Measurements from ENCODE around the gene SLC26A5. TPM values are rescaled to one million over a fixed set of nuclear protein-coding genes. Genes with fewer than 3 reads are reported as not detected.

SLC26A5 gene
- total RNA-seq, 2 experiments from 2014 or later: not detected

DNA sequence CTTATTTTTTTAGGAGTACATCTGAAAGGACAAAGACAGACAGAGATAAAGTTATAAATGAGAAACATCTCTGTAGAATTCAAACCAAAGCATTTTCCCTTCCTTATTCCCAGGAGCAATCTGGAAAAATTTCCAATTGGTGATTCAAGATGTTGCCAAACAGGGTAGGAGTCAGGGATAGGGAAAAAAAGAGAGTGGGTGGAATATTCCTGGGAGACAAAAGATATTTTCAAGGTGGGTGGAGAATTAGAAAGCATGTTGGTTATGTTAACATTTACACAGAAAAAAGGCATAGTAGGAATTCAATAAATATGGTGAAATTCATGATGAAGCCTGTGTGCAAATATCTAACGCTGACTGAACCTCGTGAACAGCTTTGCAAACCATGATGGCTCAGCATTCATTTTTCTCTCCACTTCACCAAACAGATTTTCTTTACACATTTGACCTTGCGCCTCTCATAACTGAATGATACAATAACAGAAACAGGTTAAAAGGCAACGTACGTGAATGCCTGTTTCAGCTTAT lies 25.1 kb downstream of the SLC26A5 start:
- Histone ChIP-seq H3K4me3 (ENCODE audit: low read depth, low read length, poor library complexity, severe bottlenecking) (no peak overlapping the region), H3K79me2 (ENCODE audit: insufficient read depth, low read depth, low read length) (no peaks in the 10 kb centered on the region), H3K27ac (ENCODE audit: low read depth, low read length, poor library complexity, severe bottlenecking) (no peak overlapping the region), H3K9me3 (ENCODE audit: low read length) (no peaks in the 10 kb centered on the region), H3K9me2 (ENCODE audit: insufficient read depth, low read length) (no peaks in the 10 kb centered on the region), H3K4me2 (ENCODE audit: low read length) (no peak overlapping the region), H3K4me1 (ENCODE audit: insufficient read depth, low read length, poor library complexity, severe bottlenecking) (no peaks in the 10 kb centered on the region), H2AFZ (ENCODE audit: low read length) (no peak overlapping the region), H4K20me1 (ENCODE audit: insufficient read depth, low read length) (no peaks in the 10 kb centered on the region), H3K36me3 (ENCODE audit: insufficient read depth, low read length) (no peaks in the 10 kb centered on the region)
- TF ChIP-seq EZH2phosphoT487 (IDR thresholded peaks at IDR 0.05; ENCODE audit: borderline replicate concordance, low read depth, low read length) (no peak), CTCF (conservative IDR thresholded peaks at IDR 0.05; ENCODE audit: low read length) (no peak)
- BruUV-seq (replicated peaks): no TSS peak
- CTCF ChIA-PET (ENCODE audit: unreplicated experiment): no interaction called here
- POLR2A ChIA-PET: no interaction called here
- DNase-seq (ENCODE audit: low spot score): no peak
- intact Hi-C loops (cut with micrococcal nuclease; ENCODE audit: unreplicated experiment): no loop called here

GRCh38 chr7:103418241-103418640 lies 27.8 kb downstream of the SLC26A5 start:
- no peak for DNase-seq (ENCODE audit: low spot score)
- no TSS peak for BruUV-seq (replicated peaks)
- no peak overlapping the region for H3K27ac ChIP-seq (ENCODE audit: low read depth, low read length, poor library complexity, severe bottlenecking)
- no peaks in the 10 kb centered on the region for H3K36me3 ChIP-seq (ENCODE audit: insufficient read depth, low read length)
- H3K9me3 ChIP-seq (ENCODE audit: low read length): no peaks in the 10 kb centered on the region
- H3K4me3 ChIP-seq (ENCODE audit: low read depth, low read length, poor library complexity, severe bottlenecking): no peak overlapping the region
- H2AFZ ChIP-seq (ENCODE audit: low read length): no peak overlapping the region
- intact Hi-C loops (cut with micrococcal nuclease; ENCODE audit: unreplicated experiment): no loop called here
- TF ChIP-seq EZH2phosphoT487 (IDR thresholded peaks at IDR 0.05; ENCODE audit: borderline replicate concordance, low read depth, low read length): no peak
- TF ChIP-seq CTCF (conservative IDR thresholded peaks at IDR 0.05; ENCODE audit: low read length): no peak
- no peaks in the 10 kb centered on the region for H3K4me1 ChIP-seq (ENCODE audit: insufficient read depth, low read length, poor library complexity, severe bottlenecking)
- POLR2A ChIA-PET: interaction anchor here (0.6 kb wide), 2 partner anchors 203 to 213 kb away, joined by 4 to 7 read pairs; no protein-coding TSS in a partner anchor
- H3K4me2 ChIP-seq (ENCODE audit: low read length): no peak overlapping the region
- CTCF ChIA-PET (ENCODE audit: unreplicated experiment): no interaction called here
- no peaks in the 10 kb centered on the region for H3K79me2 ChIP-seq (ENCODE audit: insufficient read depth, low read depth, low read length)
- H3K9me2 ChIP-seq (ENCODE audit: insufficient read depth, low read length): no peaks in the 10 kb centered on the region
- no peaks in the 10 kb centered on the region for H4K20me1 ChIP-seq (ENCODE audit: insufficient read depth, low read length)

- no peak overlapping the region for H3K4me2 ChIP-seq (ENCODE audit: low read length)
- no peak overlapping the region for H3K27ac ChIP-seq (ENCODE audit: low read depth, low read length, poor library complexity, severe bottlenecking)
- ChIA-PET POLR2A (interaction anchor here (0.6 kb wide), 1 partner anchor 60 kb away, joined by 3 read pairs; no protein-coding TSS in a partner anchor), CTCF (ENCODE audit: unreplicated experiment) (no interaction called here)
- no peaks in the 10 kb centered on the region for H3K4me1 ChIP-seq (ENCODE audit: insufficient read depth, low read length, poor library complexity, severe bottlenecking)
- no peaks in the 10 kb centered on the region for H3K79me2 ChIP-seq (ENCODE audit: insufficient read depth, low read depth, low read length)
- no TSS peak for BruUV-seq (replicated peaks)
- H3K9me3 ChIP-seq (ENCODE audit: low read length): no peaks in the 10 kb centered on the region
- H4K20me1 ChIP-seq (ENCODE audit: insufficient read depth, low read length): no peaks in the 10 kb centered on the region
- no peak overlapping the region for H2AFZ ChIP-seq (ENCODE audit: low read length)
- TF ChIP-seq CTCF (conservative IDR thresholded peaks at IDR 0.05; ENCODE audit: low read length) (no peak), EZH2phosphoT487 (IDR thresholded peaks at IDR 0.05; ENCODE audit: borderline replicate concordance, low read depth, low read length) (no peak)
- no peak overlapping the region for H3K4me3 ChIP-seq (ENCODE audit: low read depth, low read length, poor library complexity, severe bottlenecking)
- H3K36me3 ChIP-seq (ENCODE audit: insufficient read depth, low read length): no peaks in the 10 kb centered on the region
- no peak for DNase-seq (ENCODE audit: low spot score)
- H3K9me2 ChIP-seq (ENCODE audit: insufficient read depth, low read length): no peaks in the 10 kb centered on the region
- intact Hi-C loops (cut with micrococcal nuclease; ENCODE audit: unreplicated experiment): no loop called here
Measured at GRCh38 chr7:103413407-103413806, 32.6 kb downstream of the SLC26A5 start.

All from OCI-LY7 (cell line).